ENCODE results near the gene TMEM250. TPM values are rescaled to one million over a fixed set of nuclear protein-coding genes. Genes with fewer than 3 reads are reported as not detected.
A peak's percentile ranks its signal among the peaks of the same experiment; 100 is the strongest.

TMEM250 gene
- total RNA-seq, 1 experiment from 2014 or later = 43.2 TPM

DNA sequence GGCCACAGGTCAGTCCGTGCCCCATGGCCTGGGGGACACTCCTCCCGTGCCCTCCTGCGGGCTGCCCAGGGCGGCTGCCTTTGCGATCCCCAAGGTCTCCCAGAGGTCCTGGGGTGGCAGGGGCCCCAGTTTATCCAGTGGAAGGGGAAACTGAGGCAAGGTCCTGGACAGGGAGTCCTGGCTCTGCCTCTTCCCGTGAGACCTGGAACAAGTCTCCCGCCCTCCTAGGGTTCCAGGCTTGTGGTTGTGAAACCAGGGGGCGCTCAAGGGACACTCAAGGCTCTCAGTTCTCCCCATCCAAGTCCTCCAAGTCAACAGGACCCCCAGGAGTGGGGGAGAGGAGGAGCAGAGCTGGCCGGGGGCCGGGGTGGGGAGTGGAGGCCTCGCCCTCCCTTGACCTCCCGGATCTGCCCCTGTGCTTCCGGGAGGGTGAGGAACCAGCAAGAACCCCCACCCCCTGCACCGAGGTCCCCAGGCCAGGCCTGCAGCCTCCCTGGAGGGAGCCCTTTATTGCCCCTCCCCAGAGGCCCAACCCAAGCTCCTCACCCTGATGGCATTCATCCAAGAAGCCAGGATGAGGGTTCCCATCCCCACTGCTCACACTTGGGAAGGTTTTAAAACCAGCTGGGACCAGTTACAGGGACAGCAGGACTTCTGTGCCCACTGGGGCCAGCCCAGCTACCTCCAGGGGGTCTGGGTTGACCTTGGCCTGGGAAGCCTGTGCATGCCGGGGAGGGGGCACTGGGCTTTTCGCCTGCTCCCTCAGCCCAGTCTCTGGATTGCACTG is 24.7 kb upstream of the TMEM250 start:
- ChIA-PET CTCF (interaction anchor here (0.7 to 1.0 kb wide), 2 partner anchors 139 to 215 kb away, joined by 3 read pairs; no protein-coding TSS in a partner anchor), POLR2A (interaction anchor here (0.5 kb wide), 1 partner anchor 385 kb away, joined by 3 read pairs; no protein-coding TSS in a partner anchor)
- Mint-ChIP-seq H3K27ac (ENCODE audit: low read depth, unreplicated experiment) (no peak overlapping the region), H3K36me3 (ENCODE audit: insufficient read depth, unreplicated experiment) (no peaks in the 10 kb centered on the region), H3K27me3 (ENCODE audit: insufficient read depth, unreplicated experiment) (no peaks in the 10 kb centered on the region), H3K9me3 (ENCODE audit: unreplicated experiment) (no peaks in the 10 kb centered on the region), H3K4me1 (ENCODE audit: insufficient read depth, unreplicated experiment) (no peaks in the 10 kb centered on the region), H3K4me3 (ENCODE audit: unreplicated experiment) (no peak overlapping the region)
- intact Hi-C loops (cut with micrococcal nuclease) = loop anchor here (10.0 kb wide), 1 partner anchor 141 kb away; no protein-coding TSS in a partner anchor
- TF ChIP-seq, protein P1, sequence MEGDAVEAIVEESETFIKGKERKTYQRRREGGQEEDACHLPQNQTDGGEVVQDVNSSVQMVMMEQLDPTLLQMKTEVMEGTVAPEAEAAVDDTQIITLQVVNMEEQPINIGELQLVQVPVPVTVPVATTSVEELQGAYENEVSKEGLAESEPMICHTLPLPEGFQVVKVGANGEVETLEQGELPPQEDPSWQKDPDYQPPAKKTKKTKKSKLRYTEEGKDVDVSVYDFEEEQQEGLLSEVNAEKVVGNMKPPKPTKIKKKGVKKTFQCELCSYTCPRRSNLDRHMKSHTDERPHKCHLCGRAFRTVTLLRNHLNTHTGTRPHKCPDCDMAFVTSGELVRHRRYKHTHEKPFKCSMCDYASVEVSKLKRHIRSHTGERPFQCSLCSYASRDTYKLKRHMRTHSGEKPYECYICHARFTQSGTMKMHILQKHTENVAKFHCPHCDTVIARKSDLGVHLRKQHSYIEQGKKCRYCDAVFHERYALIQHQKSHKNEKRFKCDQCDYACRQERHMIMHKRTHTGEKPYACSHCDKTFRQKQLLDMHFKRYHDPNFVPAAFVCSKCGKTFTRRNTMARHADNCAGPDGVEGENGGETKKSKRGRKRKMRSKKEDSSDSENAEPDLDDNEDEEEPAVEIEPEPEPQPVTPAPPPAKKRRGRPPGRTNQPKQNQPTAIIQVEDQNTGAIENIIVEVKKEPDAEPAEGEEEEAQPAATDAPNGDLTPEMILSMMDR (IDR thresholded peaks at IDR 0.05; ENCODE audit: unreplicated experiment) = no peak
- no TSS peak for BruUV-seq (replicated peaks)
- DNase-seq (ENCODE audit: unreplicated experiment) = peak; percentile 45

DNA sequence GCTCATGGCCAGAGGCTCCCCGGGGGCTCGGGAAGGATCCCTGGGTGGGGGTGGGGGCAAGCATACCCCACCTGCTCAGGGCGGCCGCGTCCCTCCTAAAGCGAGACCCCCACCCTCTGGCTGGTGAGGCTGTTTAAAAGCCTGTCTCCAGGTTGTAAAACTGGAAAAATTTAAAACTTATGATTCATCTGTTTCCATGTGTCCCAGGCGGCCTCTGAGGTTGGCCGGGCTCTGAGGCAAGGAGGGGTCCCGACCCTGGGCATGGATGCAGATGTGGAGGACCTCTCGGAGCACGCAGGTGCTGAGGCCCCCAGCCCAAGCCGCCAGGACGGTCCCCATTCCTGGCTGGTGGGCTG is 24.2 kb upstream of the TMEM250 start:
- Mint-ChIP-seq H3K4me3 (ENCODE audit: unreplicated experiment) (no peak overlapping the region), H3K36me3 (ENCODE audit: insufficient read depth, unreplicated experiment) (no peaks in the 10 kb centered on the region), H3K27ac (ENCODE audit: low read depth, unreplicated experiment) (no peak overlapping the region), H3K9me3 (ENCODE audit: unreplicated experiment) (no peaks in the 10 kb centered on the region), H3K27me3 (ENCODE audit: insufficient read depth, unreplicated experiment) (no peaks in the 10 kb centered on the region), H3K4me1 (ENCODE audit: insufficient read depth, unreplicated experiment) (no peaks in the 10 kb centered on the region)
- intact Hi-C loops (cut with micrococcal nuclease) = loop anchor here (10.0 kb wide), 1 partner anchor 142 kb away; no protein-coding TSS in a partner anchor
- DNase-seq (ENCODE audit: unreplicated experiment) = no peak
- ChIA-PET POLR2A (no interaction called here), CTCF (no interaction called here)
- TF ChIP-seq, protein P1 (IDR thresholded peaks at IDR 0.05; ENCODE audit: unreplicated experiment) = no peak
- no TSS peak for BruUV-seq (replicated peaks)

DNA sequence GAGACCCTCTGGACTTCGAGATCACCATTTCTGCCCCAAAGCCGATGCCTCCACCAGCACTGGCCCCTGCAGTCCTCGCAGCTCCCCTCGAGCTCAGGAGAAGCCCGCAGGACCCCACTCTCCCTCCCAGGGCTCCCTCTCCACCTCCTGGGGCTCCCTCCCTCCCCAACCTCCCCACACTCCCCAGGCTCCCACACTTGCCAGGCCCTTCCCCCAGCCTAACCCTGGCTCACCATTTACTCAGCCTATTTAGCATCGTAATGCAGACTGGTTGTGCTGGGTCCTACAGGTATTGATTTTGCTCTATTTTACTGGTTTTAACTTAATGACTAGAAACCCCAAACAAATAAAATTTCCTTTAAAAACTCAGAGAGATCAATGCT is 23.7 kb upstream of the TMEM250 start:
- intact Hi-C loops (cut with micrococcal nuclease) = loop anchor here (10.0 kb wide), 1 partner anchor 142 kb away; no protein-coding TSS in a partner anchor
- no peak overlapping the region for H3K27ac Mint-ChIP-seq (ENCODE audit: low read depth, unreplicated experiment)
- no peak for DNase-seq (ENCODE audit: unreplicated experiment)
- no peaks in the 10 kb centered on the region for H3K36me3 Mint-ChIP-seq (ENCODE audit: insufficient read depth, unreplicated experiment)
- no peaks in the 10 kb centered on the region for H3K9me3 Mint-ChIP-seq (ENCODE audit: unreplicated experiment)
- H3K4me1 Mint-ChIP-seq (ENCODE audit: insufficient read depth, unreplicated experiment) = no peaks in the 10 kb centered on the region
- no peaks in the 10 kb centered on the region for H3K27me3 Mint-ChIP-seq (ENCODE audit: insufficient read depth, unreplicated experiment)
- POLR2A ChIA-PET = no interaction called here
- no peak overlapping the region for H3K4me3 Mint-ChIP-seq (ENCODE audit: unreplicated experiment)
- CTCF ChIA-PET = no interaction called here
- TF ChIP-seq, protein P1 (IDR thresholded peaks at IDR 0.05; ENCODE audit: unreplicated experiment) = no peak
- no TSS peak for BruUV-seq (replicated peaks)

DNA sequence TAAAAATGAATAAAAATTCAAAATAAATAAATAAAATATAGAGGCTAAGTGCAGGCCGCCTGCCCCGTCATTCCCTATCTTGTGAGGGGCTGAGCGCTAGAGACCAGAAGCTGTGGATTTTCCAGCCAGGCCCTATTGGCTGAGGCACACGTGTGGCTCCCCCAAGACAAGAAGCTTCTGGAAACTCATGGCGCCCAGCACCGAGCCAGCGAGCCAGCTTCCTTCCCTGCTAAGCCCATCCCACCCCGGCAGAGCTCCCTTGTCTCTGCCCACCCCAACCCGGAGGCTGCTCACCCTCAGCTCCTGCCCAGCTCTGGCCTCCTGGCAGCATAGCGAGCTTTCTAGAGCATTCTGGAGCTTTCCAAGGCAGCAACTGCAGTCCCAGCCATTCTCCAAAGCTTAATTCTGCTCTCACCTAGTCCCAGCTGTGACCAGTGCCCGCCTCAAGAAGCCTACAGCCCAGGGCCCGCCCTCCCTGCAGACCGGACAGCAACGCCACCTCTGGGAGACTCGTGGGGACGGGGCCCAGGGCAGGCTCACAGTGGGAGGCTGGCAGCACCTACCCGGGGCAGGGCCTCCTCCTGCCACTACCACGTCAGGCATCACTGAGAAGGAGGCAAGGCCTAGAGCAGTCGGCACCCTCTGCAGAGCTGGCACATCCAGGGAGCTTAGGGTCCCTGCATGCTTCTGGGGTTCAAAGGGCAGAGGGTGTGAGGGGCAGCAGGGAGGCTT is 23.2 kb upstream of the TMEM250 start:
- intact Hi-C loops (cut with micrococcal nuclease) = loop anchor here (10.0 kb wide), 1 partner anchor 143 kb away; no protein-coding TSS in a partner anchor
- no peak overlapping the region for H3K4me3 Mint-ChIP-seq (ENCODE audit: unreplicated experiment)
- H3K9me3 Mint-ChIP-seq (ENCODE audit: unreplicated experiment) = no peaks in the 10 kb centered on the region
- BruUV-seq (replicated peaks) = no TSS peak
- TF ChIP-seq, protein P1 (IDR thresholded peaks at IDR 0.05; ENCODE audit: unreplicated experiment) = no peak
- no peak for DNase-seq (ENCODE audit: unreplicated experiment)
- POLR2A ChIA-PET = no interaction called here
- H3K36me3 Mint-ChIP-seq (ENCODE audit: insufficient read depth, unreplicated experiment) = no peaks in the 10 kb centered on the region
- H3K4me1 Mint-ChIP-seq (ENCODE audit: insufficient read depth, unreplicated experiment) = no peaks in the 10 kb centered on the region
- H3K27ac Mint-ChIP-seq (ENCODE audit: low read depth, unreplicated experiment) = no peak overlapping the region
- CTCF ChIA-PET = interaction anchor here (0.7 to 1.5 kb wide), 2 partner anchors 175 to 545 kb away, joined by 3 read pairs; no protein-coding TSS in a partner anchor
- no peaks in the 10 kb centered on the region for H3K27me3 Mint-ChIP-seq (ENCODE audit: insufficient read depth, unreplicated experiment)

Data from MCF 10A (cell line).